OCI-LY3 (cell line): ENCODE data around the gene MRPS18A.

ENCODE experiments used
- H2AFZ ChIP-seq: fragments of 200-600, 300-600 bp; shearing (Covaris generic); 2 replicates; pipeline ENCODE4 v1.6.0; 2014; ENCODE audit warnings: antibody characterized with exemption, low read depth, low read length
- H3K27ac ChIP-seq: fragments of 200-600, 300-600 bp; sonication (generic); 2 replicates; pipeline ENCODE4 v1.5.1; 2014; ENCODE audit warnings: mild to moderate bottlenecking, low read length, moderate library complexity, mixed read lengths
- H3K27me3 ChIP-seq: fragments of 200-600, 300-600 bp; sonication (generic); 2 replicates; pipeline ENCODE4 v1.6.1; 2014; ENCODE audit warnings: low read depth, low read length, mixed read lengths
- H3K36me3 ChIP-seq: fragments of 200-600, 300-600 bp; sonication (generic); replicated peaks from 2 replicates; pipeline ENCODE3; 2014; ENCODE audit warnings: low read depth, low read length, mixed read lengths
- H3K4me1 ChIP-seq: fragments of 300-600, 200-600 bp; sonication (generic); 2 replicates; pipeline ENCODE4 v1.6.1; 2014; ENCODE audit warnings: low read length, mixed read lengths
- H3K4me2 ChIP-seq: fragments of 200-600, 300-600 bp; sonication (generic); 2 replicates; pipeline ENCODE4 v1.6.1; 2014; ENCODE audit warnings: low read length, mixed read lengths
- H3K4me3 ChIP-seq: fragments of 300-600, 200-600 bp; sonication (generic); 2 replicates; pipeline ENCODE4 v1.5.1; 2014; ENCODE audit warnings: antibody characterized with exemption, mild to moderate bottlenecking, low read length, moderate library complexity
- H3K79me2 ChIP-seq: fragments of 300-600, 200-600 bp; shearing (Covaris generic); 2 replicates; pipeline ENCODE4 v1.6.1; 2014; ENCODE audit warnings: mild to moderate bottlenecking, low read length, mixed read lengths
- H3K9ac ChIP-seq: fragments of 300-600, 200-600 bp; shearing (Covaris generic); 2 replicates; pipeline ENCODE4 v1.6.0; 2014; ENCODE audit warnings: mild to moderate bottlenecking, low read length, moderate library complexity
- H3K9me3 ChIP-seq: fragments of 200-600, 300-600 bp; shearing (Covaris generic); 2 replicates; pipeline ENCODE4 v1.6.1; 2014; ENCODE audit warnings: low read length, mixed read lengths; ENCODE audit not compliant: insufficient read depth
- H4K20me1 ChIP-seq: fragments of 200-600, 300-600 bp; sonication (generic); 2 replicates; pipeline ENCODE4 v1.6.1; 2016; ENCODE audit warnings: low read length, mixed read lengths; ENCODE audit not compliant: insufficient read depth
- EZH2phosphoT487 ChIP-seq: fragments of 200-600 bp; shearing (Covaris generic); IDR thresholded peaks from 2 replicates; pipeline ENCODE4 v1.6.1; 2018; ENCODE audit warnings: antibody characterized with exemption, mixed run types, low read depth
- TF ChIP-seq, protein P1 (sequence below): fragments of 200-600, 300-600 bp; sonication (generic); IDR thresholded peaks from 2 replicates; pipeline ENCODE4 v1.5.1; 2014; ENCODE audit warnings: antibody characterized with exemption, low read length, low read depth

MRPS18A gene

DNA sequence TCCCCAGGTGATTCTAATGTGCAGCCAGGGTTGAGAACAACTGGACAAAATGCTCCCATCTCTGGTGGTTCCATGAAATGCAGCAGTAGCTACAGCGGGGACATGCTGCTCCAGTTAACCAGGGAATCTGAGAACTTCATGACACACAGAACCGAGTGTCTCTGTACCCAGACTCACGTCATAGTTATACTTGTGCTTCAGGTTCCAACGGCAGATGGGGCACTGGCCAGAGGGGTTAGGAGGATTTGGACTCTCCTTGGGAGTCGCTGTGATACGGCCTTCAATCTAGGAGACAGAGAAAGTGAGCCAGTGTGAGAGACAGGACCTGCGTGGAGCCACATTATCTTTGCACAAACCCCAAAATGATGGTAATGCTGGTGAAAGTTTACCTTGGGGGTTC, 9.2 kb downstream of the MRPS18A start:
- peaks cover 31% of the 10 kb centered on the region for H3K79me2 ChIP-seq
- H3K27me3 ChIP-seq, result no peaks in the 10 kb centered on the region
- H3K4me1 ChIP-seq, result peaks cover 8% of the 10 kb centered on the region
- H3K9me3 ChIP-seq, result no peaks in the 10 kb centered on the region
- no peak overlapping the region for H3K4me2 ChIP-seq
- H3K36me3 ChIP-seq, result peaks cover 87% of the 10 kb centered on the region
- H3K9ac ChIP-seq, result no peak overlapping the region
- no peak overlapping the region for H2AFZ ChIP-seq
- H3K27ac ChIP-seq, result no peak overlapping the region
- H3K4me3 ChIP-seq, result no peak overlapping the region
- TF ChIP-seq EZH2phosphoT487, result no peak
- TF ChIP-seq, protein P1, sequence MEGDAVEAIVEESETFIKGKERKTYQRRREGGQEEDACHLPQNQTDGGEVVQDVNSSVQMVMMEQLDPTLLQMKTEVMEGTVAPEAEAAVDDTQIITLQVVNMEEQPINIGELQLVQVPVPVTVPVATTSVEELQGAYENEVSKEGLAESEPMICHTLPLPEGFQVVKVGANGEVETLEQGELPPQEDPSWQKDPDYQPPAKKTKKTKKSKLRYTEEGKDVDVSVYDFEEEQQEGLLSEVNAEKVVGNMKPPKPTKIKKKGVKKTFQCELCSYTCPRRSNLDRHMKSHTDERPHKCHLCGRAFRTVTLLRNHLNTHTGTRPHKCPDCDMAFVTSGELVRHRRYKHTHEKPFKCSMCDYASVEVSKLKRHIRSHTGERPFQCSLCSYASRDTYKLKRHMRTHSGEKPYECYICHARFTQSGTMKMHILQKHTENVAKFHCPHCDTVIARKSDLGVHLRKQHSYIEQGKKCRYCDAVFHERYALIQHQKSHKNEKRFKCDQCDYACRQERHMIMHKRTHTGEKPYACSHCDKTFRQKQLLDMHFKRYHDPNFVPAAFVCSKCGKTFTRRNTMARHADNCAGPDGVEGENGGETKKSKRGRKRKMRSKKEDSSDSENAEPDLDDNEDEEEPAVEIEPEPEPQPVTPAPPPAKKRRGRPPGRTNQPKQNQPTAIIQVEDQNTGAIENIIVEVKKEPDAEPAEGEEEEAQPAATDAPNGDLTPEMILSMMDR, result no peak
- peaks cover 45% of the 10 kb centered on the region for H4K20me1 ChIP-seq

DNA sequence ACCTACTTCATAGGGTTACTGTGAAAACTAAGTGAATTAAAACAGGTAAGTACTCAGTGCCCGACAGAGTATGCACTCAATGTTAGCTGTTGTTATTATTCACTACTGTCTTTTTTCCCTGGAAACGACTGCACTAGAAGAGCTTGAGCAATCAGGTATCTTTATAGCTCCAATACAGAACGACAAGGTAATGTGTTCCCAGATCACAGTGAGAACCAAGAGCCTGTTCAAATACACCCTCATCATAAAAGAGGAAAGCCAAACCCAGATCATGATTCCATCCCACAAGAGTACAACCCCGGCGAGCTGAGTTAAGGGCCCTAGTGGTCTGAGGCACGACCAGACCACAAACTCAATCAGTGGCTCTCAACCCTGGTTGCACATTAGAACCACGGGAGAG, 9.8 kb downstream of the MRPS18A start:
- Histone ChIP-seq H3K4me3 (no peak overlapping the region), H3K36me3 (peaks cover 83% of the 10 kb centered on the region), H3K27me3 (no peaks in the 10 kb centered on the region), H3K4me1 (peaks cover 2% of the 10 kb centered on the region), H3K27ac (no peak overlapping the region), H3K9ac (no peak overlapping the region), H4K20me1 (peaks cover 39% of the 10 kb centered on the region), H3K9me3 (no peaks in the 10 kb centered on the region), H3K4me2 (no peak overlapping the region), H3K79me2 (peaks cover 25% of the 10 kb centered on the region), H2AFZ (no peak overlapping the region)
- no peak for TF ChIP-seq EZH2phosphoT487
- TF ChIP-seq, protein P1, result no peak

DNA sequence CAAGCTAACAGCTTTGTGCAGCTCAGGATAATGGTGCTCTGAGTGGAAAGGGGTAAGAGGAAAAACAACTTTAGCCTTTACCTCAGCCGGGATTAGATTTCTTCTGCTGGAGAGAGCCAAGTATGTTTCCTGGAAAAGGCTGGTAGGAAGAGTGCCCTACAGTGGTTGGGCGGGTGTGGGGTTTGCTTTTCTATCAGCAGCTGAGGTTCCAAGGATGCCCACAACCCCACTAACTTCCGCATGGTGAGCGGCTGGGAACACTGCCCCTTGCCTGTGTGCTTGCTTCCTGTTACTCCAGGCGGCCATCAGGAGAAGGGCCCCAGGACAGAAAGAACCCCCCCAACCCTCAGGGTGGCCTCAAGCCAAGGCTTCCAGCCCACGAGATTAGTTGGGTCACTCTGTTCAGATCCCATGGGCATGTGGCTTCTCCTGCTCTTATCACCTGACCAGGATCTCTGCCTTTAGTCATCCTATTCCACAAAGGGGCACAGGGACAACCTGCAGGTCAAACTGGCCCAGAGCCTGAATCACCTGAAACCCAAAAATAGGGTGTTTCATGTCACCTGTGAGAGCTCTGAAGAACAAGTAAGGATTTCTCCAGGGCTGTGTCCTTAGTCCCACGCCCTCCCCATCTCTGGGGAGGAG, 10.5 kb downstream of the MRPS18A start:
- H2AFZ ChIP-seq, result no peak overlapping the region
- TF ChIP-seq, protein P1, result no peak
- no peaks in the 10 kb centered on the region for H3K9me3 ChIP-seq
- H3K27ac ChIP-seq, result no peak overlapping the region
- H3K4me3 ChIP-seq, result no peak overlapping the region
- H3K79me2 ChIP-seq, result peaks cover 18% of the 10 kb centered on the region
- no peaks in the 10 kb centered on the region for H3K27me3 ChIP-seq
- no peaks in the 10 kb centered on the region for H3K4me1 ChIP-seq
- no peak overlapping the region for H3K9ac ChIP-seq
- peaks cover 32% of the 10 kb centered on the region for H4K20me1 ChIP-seq
- no peak overlapping the region for H3K4me2 ChIP-seq
- H3K36me3 ChIP-seq, result peaks cover 83% of the 10 kb centered on the region

DNA sequence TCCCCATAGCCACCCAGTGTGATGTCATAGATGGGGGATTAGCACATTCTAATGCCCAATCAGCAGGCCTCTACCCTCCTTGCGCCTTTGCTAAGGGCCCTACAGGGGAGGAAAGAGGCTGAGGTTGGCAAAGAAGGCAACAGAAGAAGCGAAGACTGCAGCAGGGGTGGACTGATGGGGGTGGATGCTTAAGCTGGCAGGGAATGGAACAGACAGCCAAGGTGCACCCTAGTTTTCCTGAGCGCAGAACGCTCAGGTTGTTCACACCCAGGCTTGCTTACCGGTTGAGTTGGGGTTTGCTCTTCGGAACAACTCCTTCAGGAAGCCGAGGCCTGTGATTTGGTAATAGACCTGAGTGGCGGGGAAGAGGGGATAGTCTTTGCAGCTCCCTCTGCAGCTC, 12.7 kb downstream of the MRPS18A start:
- Histone ChIP-seq H4K20me1 (peaks cover 15% of the 10 kb centered on the region; the same call in 1 of the 2 replicates), H3K4me3 (no peak overlapping the region), H3K27ac (no peak overlapping the region), H3K4me2 (no peak overlapping the region), H2AFZ (no peak overlapping the region), H3K9ac (no peak overlapping the region), H3K9me3 (no peaks in the 10 kb centered on the region), H3K79me2 (no peaks in the 10 kb centered on the region), H3K4me1 (peaks cover 3% of the 10 kb centered on the region; the same call in 1 of the 2 replicates), H3K36me3 (peaks cover 78% of the 10 kb centered on the region), H3K27me3 (no peaks in the 10 kb centered on the region)
- TF ChIP-seq, protein P1, result no peak
- TF ChIP-seq EZH2phosphoT487, result no peak
